ENCODE data around the gene POLR1G. TPM values are rescaled to one million over a fixed set of nuclear protein-coding genes. Genes with fewer than 3 reads are reported as not detected.

The POLR1G gene

GRCh38 chr19:45451850-45452387, 45.5 kb downstream of the POLR1G start:
- no peak for DNase-seq
- H3K18ac ChIP-seq (ENCODE audit: low read length) = no peak overlapping the region
- H2BK15ac ChIP-seq (replicated peaks; ENCODE audit: low read depth) = no peak overlapping the region
- H3K27me3 ChIP-seq (ENCODE audit: insufficient read depth, low read length, poor library complexity) = no peaks in the 10 kb centered on the region
- no peak overlapping the region for H4K8ac ChIP-seq (ENCODE audit: low read depth, low read length)
- H3K4ac ChIP-seq (ENCODE audit: low read depth, low read length) = no peak overlapping the region
- H2BK5ac ChIP-seq (ENCODE audit: low read length) = no peak overlapping the region
- H3K79me2 ChIP-seq (ENCODE audit: control insufficient read depth, insufficient read depth, low read length) = no peaks in the 10 kb centered on the region
- no CpG with 5 or more reads among the region's 12 CpGs for WGBS (ENCODE audit: extremely low coverage, insufficient coverage, low lambda C conversion rate)
- no peak overlapping the region for H4K5ac ChIP-seq (ENCODE audit: low read length)
- H3K27ac ChIP-seq (ENCODE audit: low read depth, low read length) = no peak overlapping the region
- no peaks in the 10 kb centered on the region for H3K36me3 ChIP-seq (ENCODE audit: control insufficient read depth, insufficient read depth, low read length)
- no peak overlapping the region for H3K4me3 ChIP-seq (ENCODE audit: low read length)
- H2BK120ac ChIP-seq (ENCODE audit: low read depth, low read length) = no peak overlapping the region
- H3K23ac ChIP-seq (ENCODE audit: low read length) = no peak overlapping the region
- H3K4me1 ChIP-seq (ENCODE audit: control insufficient read depth, low read depth, low read length) = no peaks in the 10 kb centered on the region
- no peak overlapping the region for H3K56ac ChIP-seq (ENCODE audit: low read length)
- no peak overlapping the region for H3K9ac ChIP-seq (ENCODE audit: low read length)
- H3K79me1 ChIP-seq (ENCODE audit: low read length) = no peaks in the 10 kb centered on the region
- no peak overlapping the region for H2AK5ac ChIP-seq (ENCODE audit: low read length)
- H3K4me2 ChIP-seq (ENCODE audit: low read length) = no peak overlapping the region

GRCh38 chr19:45455707-45456499, 49.5 kb downstream of the POLR1G start:
- Histone ChIP-seq H2BK15ac (replicated peaks; ENCODE audit: low read depth) (no peak overlapping the region), H3K4me1 (ENCODE audit: control insufficient read depth, low read depth, low read length) (no peaks in the 10 kb centered on the region), H2AK5ac (ENCODE audit: low read length) (no peak overlapping the region), H3K79me2 (ENCODE audit: control insufficient read depth, insufficient read depth, low read length) (no peaks in the 10 kb centered on the region), H4K5ac (ENCODE audit: low read length) (no peak overlapping the region), H3K4me2 (ENCODE audit: low read length) (no peak overlapping the region), H2BK5ac (ENCODE audit: low read length) (no peak overlapping the region), H3K27ac (ENCODE audit: low read depth, low read length) (peak overlapping the region; percentile 47), H3K36me3 (ENCODE audit: control insufficient read depth, insufficient read depth, low read length) (no peaks in the 10 kb centered on the region), H3K56ac (ENCODE audit: low read length) (peak overlapping the region; percentile 70), H3K4ac (ENCODE audit: low read depth, low read length) (peak overlapping the region; percentile 41), H3K4me3 (ENCODE audit: low read length) (no peak overlapping the region), H3K9ac (ENCODE audit: low read length) (peak overlapping the region; percentile 21), H3K27me3 (ENCODE audit: insufficient read depth, low read length, poor library complexity) (no peaks in the 10 kb centered on the region), H3K79me1 (ENCODE audit: low read length) (no peaks in the 10 kb centered on the region), H3K23ac (ENCODE audit: low read length) (no peak overlapping the region), H3K18ac (ENCODE audit: low read length) (peak overlapping the region; percentile 62), H2BK120ac (ENCODE audit: low read depth, low read length) (peak overlapping the region; percentile 14), H4K8ac (ENCODE audit: low read depth, low read length) (no peak overlapping the region)
- peak; percentile 99 for DNase-seq
- WGBS (ENCODE audit: extremely low coverage, insufficient coverage, low lambda C conversion rate) = no CpG with 5 or more reads among the region's 27 CpGs

GRCh38 chr19:45456500-45456815, 50.0 kb downstream of the POLR1G start:
- H3K27ac ChIP-seq (ENCODE audit: low read depth, low read length) = no peak overlapping the region
- no peak overlapping the region for H4K8ac ChIP-seq (ENCODE audit: low read depth, low read length)
- no peaks in the 10 kb centered on the region for H3K36me3 ChIP-seq (ENCODE audit: control insufficient read depth, insufficient read depth, low read length)
- H3K27me3 ChIP-seq (ENCODE audit: insufficient read depth, low read length, poor library complexity) = no peaks in the 10 kb centered on the region
- no peak overlapping the region for H3K4me3 ChIP-seq (ENCODE audit: low read length)
- H2BK15ac ChIP-seq (replicated peaks; ENCODE audit: low read depth) = no peak overlapping the region
- WGBS (ENCODE audit: extremely low coverage, insufficient coverage, low lambda C conversion rate) = no CpG with 5 or more reads among the region's 2 CpGs
- H3K4me1 ChIP-seq (ENCODE audit: control insufficient read depth, low read depth, low read length) = no peaks in the 10 kb centered on the region
- no peak overlapping the region for H3K23ac ChIP-seq (ENCODE audit: low read length)
- H3K79me2 ChIP-seq (ENCODE audit: control insufficient read depth, insufficient read depth, low read length) = no peaks in the 10 kb centered on the region
- no peak overlapping the region for H2AK5ac ChIP-seq (ENCODE audit: low read length)
- no peak overlapping the region for H2BK5ac ChIP-seq (ENCODE audit: low read length)
- H4K5ac ChIP-seq (ENCODE audit: low read length) = no peak overlapping the region
- H3K9ac ChIP-seq (ENCODE audit: low read length) = no peak overlapping the region
- H3K4ac ChIP-seq (ENCODE audit: low read depth, low read length) = no peak overlapping the region
- no peak overlapping the region for H2BK120ac ChIP-seq (ENCODE audit: low read depth, low read length)
- H3K56ac ChIP-seq (ENCODE audit: low read length) = peak overlapping the region; percentile 70
- no peak overlapping the region for H3K4me2 ChIP-seq (ENCODE audit: low read length)
- H3K79me1 ChIP-seq (ENCODE audit: low read length) = no peaks in the 10 kb centered on the region
- DNase-seq = no peak
- no peak overlapping the region for H3K18ac ChIP-seq (ENCODE audit: low read length)

- Histone ChIP-seq H3K4me2 (ENCODE audit: low read length) (no peak overlapping the region), H3K27me3 (ENCODE audit: insufficient read depth, low read length, poor library complexity) (no peaks in the 10 kb centered on the region), H3K23ac (ENCODE audit: low read length) (no peak overlapping the region), H4K5ac (ENCODE audit: low read length) (no peak overlapping the region), H2BK5ac (ENCODE audit: low read length) (no peak overlapping the region), H3K79me1 (ENCODE audit: low read length) (no peaks in the 10 kb centered on the region), H2BK120ac (ENCODE audit: low read depth, low read length) (no peak overlapping the region), H2AK5ac (ENCODE audit: low read length) (no peak overlapping the region), H3K56ac (ENCODE audit: low read length) (no peak overlapping the region), H3K18ac (ENCODE audit: low read length) (no peak overlapping the region), H3K4ac (ENCODE audit: low read depth, low read length) (no peak overlapping the region), H3K9ac (ENCODE audit: low read length) (no peak overlapping the region), H4K8ac (ENCODE audit: low read depth, low read length) (no peak overlapping the region), H3K36me3 (ENCODE audit: control insufficient read depth, insufficient read depth, low read length) (no peaks in the 10 kb centered on the region), H3K27ac (ENCODE audit: low read depth, low read length) (no peak overlapping the region), H3K4me1 (ENCODE audit: control insufficient read depth, low read depth, low read length) (no peaks in the 10 kb centered on the region), H2BK15ac (replicated peaks; ENCODE audit: low read depth) (no peak overlapping the region), H3K4me3 (ENCODE audit: low read length) (no peak overlapping the region), H3K79me2 (ENCODE audit: control insufficient read depth, insufficient read depth, low read length) (no peaks in the 10 kb centered on the region)
- DNase-seq = no peak
Observed at GRCh38 chr19:45457776-45458175, 51.3 kb downstream of the POLR1G start.

Small RNA genes within 50 kb of the gene (small RNA-seq; reads per million reads assigned to genes)
- not detected for gene MIR6088 (ENCODE audit: insufficient read depth)

Data from mesendoderm (in vitro differentiated cells).